ENCODE results near the gene PDLIM7. TPM values are rescaled to one million over a fixed set of nuclear protein-coding genes. Genes with fewer than 3 reads are reported as not detected.

The PDLIM7 gene
- total and polyA plus RNA-seq, 2 of the 8 experiments (the other 6 are each of a cell fraction or from before 2014, with no cell fraction given) = 67.3 to 94.2 TPM

DNA sequence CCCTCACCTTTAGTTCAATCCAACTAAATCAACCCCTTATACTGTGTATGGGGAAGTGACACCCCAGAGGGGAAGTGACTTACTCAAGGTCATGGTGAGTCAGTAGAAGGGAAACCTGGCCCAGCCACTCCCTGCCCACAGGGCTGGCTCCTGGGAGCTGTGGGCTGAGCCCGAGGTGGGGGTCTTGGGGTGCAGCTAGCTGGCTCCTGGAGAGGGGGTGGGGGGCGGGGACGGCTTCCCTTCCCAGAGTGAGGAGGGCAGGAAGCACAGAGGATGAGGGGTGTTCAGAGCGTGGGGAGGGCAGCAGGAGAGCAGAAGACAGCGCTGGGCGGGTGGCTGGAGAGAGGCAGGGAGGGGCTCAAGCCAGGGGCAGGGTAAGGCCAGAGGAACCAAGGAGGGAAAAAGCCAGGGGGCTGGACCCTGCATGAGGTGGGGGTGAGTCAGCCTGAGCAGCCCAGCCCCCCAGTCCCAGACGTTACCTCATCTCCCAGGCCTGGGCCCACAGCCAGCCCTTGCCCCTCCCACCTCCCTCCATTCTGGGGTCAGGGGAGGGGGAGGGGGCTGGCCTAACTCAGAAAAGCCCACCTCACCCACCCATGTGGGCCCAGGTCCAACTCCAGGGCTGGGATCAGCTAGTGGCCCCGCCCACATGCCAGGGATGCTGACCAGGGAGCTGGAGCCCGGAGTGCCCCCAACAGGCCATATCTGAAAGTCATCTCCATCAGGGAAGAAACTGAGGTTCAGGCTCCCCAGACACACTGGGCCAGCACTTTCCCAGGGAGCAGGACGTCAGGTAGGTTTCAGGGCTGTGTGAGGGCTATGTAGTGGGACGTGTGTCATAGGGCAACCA, 2.8 kb downstream of the PDLIM7 start (continued):
- no peak for TF ChIP-seq USF2 (IDR thresholded peaks at IDR 0.05; ENCODE audit: low read length)
- TF ChIP-seq MAFK (IDR thresholded peaks at IDR 0.05; ENCODE audit: low read depth, low read length) = no peak
- TF ChIP-seq PHF8 (conservative IDR thresholded peaks at IDR 0.05; ENCODE audit: low read depth, low read length) = no peak
- peak; percentile 23; the same call in 1 of the 2 replicates for TF ChIP-seq TBP (IDR thresholded peaks at IDR 0.05; ENCODE audit: low read depth, low read length)
- no peak for TF ChIP-seq NRF1 (IDR thresholded peaks at IDR 0.05; ENCODE audit: low read depth, low read length)
- no peak for TF ChIP-seq CBX8 (IDR thresholded peaks at IDR 0.05; ENCODE audit: borderline replicate concordance, low read depth, low read length)
- no peak for TF ChIP-seq ZNF274 (IDR thresholded peaks at IDR 0.05; ENCODE audit: borderline replicate concordance, extremely low read depth, low read length)
- TF ChIP-seq CREB1 (IDR thresholded peaks at IDR 0.05) = 0 out of 2 replicates have a peak, but pooled peaks have one; percentile 10
- no peak for TF ChIP-seq CBX5 (IDR thresholded peaks at IDR 0.05; ENCODE audit: low read depth, low read length)
- no peak for TF ChIP-seq SAP30 (IDR thresholded peaks at IDR 0.05; ENCODE audit: insufficient read depth, insufficient replicate concordance, low read length)
- TF ChIP-seq TCF12 (IDR thresholded peaks at IDR 0.05; ENCODE audit: low read depth, low read length) = no peak
- TF ChIP-seq POLR2AphosphoS5 (IDR thresholded peaks at IDR 0.05; ENCODE audit: low read depth, low read length) = peak; percentile 15; the same call in 1 of the 2 replicates
- TF ChIP-seq, protein P1, sequence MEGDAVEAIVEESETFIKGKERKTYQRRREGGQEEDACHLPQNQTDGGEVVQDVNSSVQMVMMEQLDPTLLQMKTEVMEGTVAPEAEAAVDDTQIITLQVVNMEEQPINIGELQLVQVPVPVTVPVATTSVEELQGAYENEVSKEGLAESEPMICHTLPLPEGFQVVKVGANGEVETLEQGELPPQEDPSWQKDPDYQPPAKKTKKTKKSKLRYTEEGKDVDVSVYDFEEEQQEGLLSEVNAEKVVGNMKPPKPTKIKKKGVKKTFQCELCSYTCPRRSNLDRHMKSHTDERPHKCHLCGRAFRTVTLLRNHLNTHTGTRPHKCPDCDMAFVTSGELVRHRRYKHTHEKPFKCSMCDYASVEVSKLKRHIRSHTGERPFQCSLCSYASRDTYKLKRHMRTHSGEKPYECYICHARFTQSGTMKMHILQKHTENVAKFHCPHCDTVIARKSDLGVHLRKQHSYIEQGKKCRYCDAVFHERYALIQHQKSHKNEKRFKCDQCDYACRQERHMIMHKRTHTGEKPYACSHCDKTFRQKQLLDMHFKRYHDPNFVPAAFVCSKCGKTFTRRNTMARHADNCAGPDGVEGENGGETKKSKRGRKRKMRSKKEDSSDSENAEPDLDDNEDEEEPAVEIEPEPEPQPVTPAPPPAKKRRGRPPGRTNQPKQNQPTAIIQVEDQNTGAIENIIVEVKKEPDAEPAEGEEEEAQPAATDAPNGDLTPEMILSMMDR (IDR thresholded peaks at IDR 0.05; ENCODE audit: control extremely low read depth in 1 of 3, insufficient read depth in 1 of 3, low read depth in 1 of 3, low read length in 3 of 3) = peak in 2 of 3 experiments; percentile 35 to 49; a peak in 3 of 4 replicates
- TF ChIP-seq, protein P2, sequence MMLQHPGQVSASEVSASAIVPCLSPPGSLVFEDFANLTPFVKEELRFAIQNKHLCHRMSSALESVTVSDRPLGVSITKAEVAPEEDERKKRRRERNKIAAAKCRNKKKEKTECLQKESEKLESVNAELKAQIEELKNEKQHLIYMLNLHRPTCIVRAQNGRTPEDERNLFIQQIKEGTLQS (IDR thresholded peaks at IDR 0.05; ENCODE audit: insufficient read depth, low read depth, low read length) = no peak

Measured in H1 (cell line).